Activated T-cell treated with anti-CD3 and anti-CD28 coated beads, Interleukin-2, amount 50 U/mL, for 1 hour (primary cell): ENCODE measurements around the gene USF1.
"Not testable (repeated sequence)": the region's sequence is repeated elsewhere in the genome, so short reads cannot be mapped to it uniquely, and the experiment has no call there.

Experiments used
- DNase-seq: peaks from one replicate; pipeline ENCODE4 v3.0.0-alpha.2; 2020

The USF1 gene

DNA sequence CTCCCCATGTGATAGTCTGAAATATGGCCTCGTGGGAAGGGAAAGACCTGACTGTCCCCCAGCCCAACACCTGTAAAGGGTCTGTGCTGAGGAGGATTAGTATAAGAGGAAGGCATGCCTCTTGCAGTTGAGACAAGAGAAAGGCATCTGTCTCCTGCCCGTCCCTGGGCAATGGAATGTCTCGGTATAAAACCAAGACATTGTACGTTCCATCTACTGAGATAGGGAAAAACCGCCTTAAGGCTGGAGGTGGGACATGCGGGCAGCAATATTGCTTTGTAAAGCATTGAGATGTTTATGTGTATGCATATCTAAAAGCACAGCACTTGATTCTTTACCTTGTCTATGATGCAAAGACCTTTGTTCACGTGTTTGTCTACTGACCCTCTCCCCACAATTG lies 28.6 kb downstream of the USF1 start:
- DNase-seq = not testable (repeated sequence)

DNA sequence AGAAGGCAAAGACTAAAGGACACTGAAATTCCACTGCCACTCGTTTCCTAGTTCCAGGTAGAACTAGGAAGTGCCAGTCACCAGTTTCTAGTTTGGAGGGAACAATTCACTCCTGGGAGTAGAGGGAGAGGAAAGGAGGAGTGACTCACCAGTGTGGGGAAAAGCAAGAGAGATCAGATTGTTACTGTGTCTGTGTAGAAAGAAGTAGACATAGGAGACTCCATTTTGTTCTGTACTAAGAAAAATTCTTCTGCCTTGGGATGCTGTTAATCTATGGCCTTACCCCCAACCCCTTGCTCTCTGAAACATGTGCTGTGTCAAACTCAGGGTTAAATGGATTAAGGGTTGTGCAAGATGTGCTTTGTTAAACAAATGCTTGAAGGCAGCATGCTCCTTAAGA lies 29.1 kb downstream of the USF1 start:
- DNase-seq = not testable (repeated sequence)

- DNase-seq = peak; percentile 63
Observed at GRCh38 chr1:161013488-161014230, 32.1 kb downstream of the USF1 start.

DNA sequence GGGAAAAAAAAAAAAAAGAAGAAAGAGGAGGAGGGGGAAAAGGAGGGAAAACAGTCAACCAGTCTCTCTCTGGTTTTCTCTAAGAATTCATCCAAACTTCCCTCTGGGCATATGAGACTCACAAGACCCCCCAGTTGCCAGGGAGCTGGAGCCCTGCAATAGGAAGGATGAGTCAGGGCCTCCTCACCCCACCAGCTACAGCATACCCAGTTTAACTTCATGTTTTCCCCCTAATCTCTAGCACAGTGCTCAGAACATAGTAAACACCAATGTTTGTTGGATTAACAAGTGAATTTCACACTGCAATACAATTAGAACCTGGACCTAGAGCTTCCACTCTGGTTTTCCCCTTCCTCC lies 32.7 kb downstream of the USF1 start:
- no peak for DNase-seq

GRCh38 chr1:161012420-161012819 lies 33.4 kb downstream of the USF1 start:
- no peak for DNase-seq

DNA sequence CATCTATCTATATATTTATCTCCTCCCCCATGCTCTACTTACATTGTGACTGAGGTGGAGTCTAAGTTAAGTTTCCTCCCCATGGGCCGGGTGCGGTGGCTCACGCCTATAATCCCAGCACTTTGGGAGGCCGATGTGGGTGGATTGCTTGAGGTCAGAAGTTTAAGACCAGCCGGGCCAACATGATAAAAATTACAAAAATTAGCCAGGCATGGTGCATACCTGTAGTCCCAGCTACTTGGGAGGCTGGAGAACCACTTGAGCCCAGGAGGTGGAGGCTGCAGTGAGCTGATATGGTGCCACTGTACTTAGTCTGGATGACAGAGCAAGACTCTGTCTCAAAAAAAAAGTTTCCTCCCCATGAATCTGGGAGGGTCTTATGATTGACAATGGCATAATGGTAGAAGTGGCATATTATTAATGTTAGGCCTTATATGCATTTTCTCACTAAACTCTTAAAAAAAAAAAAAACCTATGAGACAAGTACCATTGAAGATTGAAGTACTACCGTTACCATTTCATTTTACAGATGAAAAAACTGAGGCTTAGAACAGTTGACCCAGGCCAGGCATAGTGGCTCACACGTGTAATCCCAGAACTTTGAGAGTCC lies 36.1 kb downstream of the USF1 start:
- no peak for DNase-seq

DNA sequence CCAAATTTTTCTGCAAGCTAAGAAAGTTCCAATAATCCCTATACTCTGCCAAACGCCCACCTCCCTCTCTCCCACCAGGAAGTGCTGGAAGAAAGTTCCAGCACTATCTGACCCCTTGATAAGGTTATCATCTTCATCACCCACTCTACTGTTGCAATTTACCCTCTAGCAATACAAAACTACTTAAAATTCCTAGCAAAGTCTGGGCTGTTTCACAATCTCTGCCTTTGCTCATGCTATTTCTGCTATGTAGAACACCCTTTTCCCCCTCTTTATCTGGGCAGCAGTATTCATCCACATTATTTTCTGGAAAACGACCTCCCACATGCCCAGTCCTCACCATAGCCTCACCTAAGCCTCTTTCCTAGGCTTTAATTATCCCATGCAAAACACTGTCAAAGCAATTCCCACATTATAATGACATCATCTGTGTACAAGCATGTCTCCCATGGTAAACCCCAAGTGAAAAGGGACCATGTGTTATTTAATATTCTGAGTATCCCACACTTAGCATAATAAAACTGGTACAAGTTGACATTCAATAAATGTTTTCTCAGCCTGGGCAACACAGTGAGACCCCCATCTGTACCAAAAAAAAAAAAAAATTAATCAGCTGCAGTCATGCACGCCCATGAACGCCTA lies 36.8 kb downstream of the USF1 start:
- no peak for DNase-seq

- no peak for DNase-seq
Observed at GRCh38 chr1:161007369-161007768, 38.4 kb downstream of the USF1 start.

GRCh38 chr1:161006563-161006962 lies 39.2 kb downstream of the USF1 start:
- DNase-seq = no peak

DNA sequence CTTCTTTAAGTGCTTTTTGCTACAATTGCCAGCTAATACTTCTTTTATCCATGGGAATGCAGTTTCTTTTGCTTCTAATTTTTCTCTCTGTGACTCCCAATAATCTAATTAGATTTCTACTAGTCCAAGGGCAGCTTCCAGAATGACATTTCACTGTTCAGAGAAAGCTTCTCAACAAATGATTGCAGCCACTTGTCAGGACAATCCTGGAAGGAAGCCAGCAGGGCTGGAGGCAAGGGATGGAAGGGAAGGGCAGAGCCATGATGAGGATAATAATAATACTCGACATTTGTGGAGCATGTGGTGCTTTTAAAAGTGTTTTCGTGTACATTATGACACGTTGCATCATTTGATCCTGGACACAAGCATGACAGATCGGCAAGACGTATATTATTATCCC lies 44.3 kb downstream of the USF1 start:
- no peak for DNase-seq

DNA sequence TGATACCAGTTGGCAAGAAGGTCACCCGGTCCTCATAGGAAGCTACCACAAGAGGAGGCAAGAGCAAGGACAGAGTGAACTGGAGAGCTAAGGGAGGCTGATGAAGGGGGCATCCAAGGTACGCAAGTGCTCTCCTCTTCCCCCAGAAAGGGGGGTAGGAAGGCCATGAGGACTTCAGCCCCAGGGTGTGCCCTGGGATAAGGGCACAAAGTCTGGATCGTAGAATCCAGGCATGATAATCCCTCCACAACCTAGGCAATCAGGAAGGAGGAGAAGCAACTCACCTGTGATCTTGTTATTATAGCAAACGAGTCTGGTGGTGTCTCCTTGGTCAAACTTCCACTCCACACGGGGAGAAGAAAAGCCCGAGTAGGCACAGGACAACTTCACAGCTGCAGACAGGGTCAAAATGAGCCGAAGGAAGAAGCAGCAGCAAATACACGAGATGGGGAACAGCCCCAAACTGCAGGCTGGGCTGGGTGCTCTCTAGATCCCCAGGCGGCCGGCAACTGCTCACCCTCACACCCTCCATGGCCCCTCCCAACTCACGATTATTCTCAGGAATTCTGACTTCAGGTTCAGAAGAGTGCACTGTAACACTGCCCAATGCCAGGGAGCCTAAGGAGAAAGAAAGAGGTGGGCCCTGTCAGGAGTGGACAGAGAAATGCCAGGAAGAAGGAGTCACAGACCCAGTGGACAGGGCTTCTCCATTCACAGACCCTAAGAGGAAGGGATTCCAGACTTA lies 44.9 kb downstream of the USF1 start:
- no peak for DNase-seq

- no peak for DNase-seq
Observed at GRCh38 chr1:160999376-160999775, 46.4 kb downstream of the USF1 start.

DNA sequence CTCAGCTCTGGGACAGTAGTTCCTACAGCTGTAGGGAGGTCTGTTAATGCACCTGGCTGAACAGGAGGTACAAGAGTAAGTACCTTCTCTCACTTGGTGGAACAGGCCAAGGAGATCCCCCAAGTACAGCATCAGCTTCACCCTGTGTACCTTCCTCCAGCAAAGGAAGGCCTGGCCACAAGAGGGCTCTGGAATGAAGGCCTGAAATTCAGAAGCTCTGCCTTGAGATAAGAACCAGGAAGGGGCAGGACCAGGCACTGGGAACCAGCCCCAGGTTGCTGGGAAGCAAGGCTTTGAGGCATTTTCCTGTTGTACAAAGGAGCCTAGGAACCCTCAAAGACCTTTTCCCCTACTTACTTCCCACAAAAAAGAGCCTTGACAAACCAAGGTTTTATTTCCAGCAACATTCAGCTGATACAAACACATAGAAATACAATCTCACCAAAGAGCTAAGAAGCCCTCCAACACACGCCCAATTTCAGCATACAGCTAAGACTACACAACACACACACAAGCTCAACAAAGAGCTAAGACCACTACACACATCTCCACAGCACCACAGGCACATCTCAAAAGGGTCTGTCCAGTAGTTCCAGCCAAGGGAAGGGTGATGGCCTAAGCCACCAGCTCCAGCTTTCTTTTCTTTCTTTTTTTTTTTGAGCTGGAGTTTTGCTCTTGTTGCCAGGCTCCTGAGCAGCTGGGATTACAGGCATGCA lies 48.3 kb downstream of the USF1 start:
- DNase-seq = peak; percentile 56

DNA sequence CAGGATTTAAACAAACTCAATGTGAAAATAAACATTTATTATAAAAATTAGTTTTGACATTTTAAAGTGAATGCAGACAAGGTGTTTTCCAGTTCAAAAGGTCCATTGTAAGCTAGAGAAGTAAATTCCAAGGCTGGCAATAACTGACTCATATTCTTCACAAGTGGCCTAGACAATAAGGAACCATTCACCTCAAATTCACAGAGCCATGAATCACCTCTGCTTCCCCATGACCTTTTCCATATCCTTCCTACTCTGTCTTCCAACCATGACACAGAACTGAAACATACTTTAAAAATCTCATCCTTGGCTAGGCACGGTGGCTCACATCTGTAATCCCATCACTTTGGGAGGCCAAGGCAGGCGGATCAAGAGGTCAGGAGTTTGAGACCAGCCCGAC lies 49.6 kb downstream of the USF1 start:
- DNase-seq = no peak

- no peak for DNase-seq
Observed at GRCh38 chr1:160993544-160994193, 52.1 kb downstream of the USF1 start.

GRCh38 chr1:160992036-160992435 lies 53.7 kb downstream of the USF1 start:
- not testable (repeated sequence) for DNase-seq
